Liver (tissue), 9 donors: Measurements from ENCODE around the gene IRX6. TPM values are rescaled to one million over a fixed set of nuclear protein-coding genes. Genes with fewer than 3 reads are reported as not detected.

Experiments used
- DNase-seq: peaks from one replicate; pipeline ENCODE4 v3.0.0-alpha.2; 2017; ENCODE audit warnings: low spot score
- H3K27ac ChIP-seq, 2 donors: one replicate each; pipeline ENCODE4 v1.7.0; 2013; ENCODE audit warnings: inconsistent platforms in 2 of 2, low read length in 2 of 2, control low read depth in 1 of 2, low read depth in 1 of 2, mild to moderate bottlenecking in 1 of 2
- H3K27me3 ChIP-seq, 4 donors: one replicate each; pipeline versions ENCODE4 v1.6.1 to v1.7.0; 2013; ENCODE audit warnings: low read length in 3 of 4, inconsistent platforms in 1 of 4, mild to moderate bottlenecking in 1 of 4, moderate library complexity in 1 of 4; ENCODE audit not compliant: control insufficient read depth in 4 of 4, insufficient read depth in 4 of 4
- H3K36me3 ChIP-seq, 4 donors: one replicate each; pipeline versions ENCODE4 v1.6.1 to v1.7.0; 2013; ENCODE audit warnings: low read length in 3 of 4, mild to moderate bottlenecking in 3 of 4, low read depth in 1 of 4, moderate library complexity in 1 of 4; ENCODE audit not compliant: control insufficient read depth in 4 of 4, insufficient read depth in 3 of 4
- H3K4me1 ChIP-seq, 4 donors: one replicate each; pipeline versions ENCODE4 v1.6.1 to v1.7.0; 2013; ENCODE audit warnings: low read length in 3 of 4, mild to moderate bottlenecking in 3 of 4, moderate library complexity in 1 of 4; ENCODE audit not compliant: control insufficient read depth in 4 of 4, insufficient read depth in 4 of 4
- H3K4me3 ChIP-seq, 3 donors: one replicate each; pipeline versions ENCODE4 v1.6.1 to v1.7.0; 2013; ENCODE audit warnings: low read length in 3 of 3, control low read depth in 1 of 3, low read depth in 1 of 3, mild to moderate bottlenecking in 1 of 3
- H3K9ac ChIP-seq, 2 donors: one replicate each; pipeline ENCODE4 v1.7.0; 2013; ENCODE audit warnings: low read length in 2 of 2, mild to moderate bottlenecking in 2 of 2, moderate library complexity in 2 of 2, control low read depth in 1 of 2, low read depth in 1 of 2
- H3K9me3 ChIP-seq, 4 donors: one replicate each; pipeline versions ENCODE4 v1.6.1 to v1.7.0; 2013; ENCODE audit warnings: low read length in 3 of 4; ENCODE audit not compliant: control insufficient read depth in 4 of 4
- EGR1 ChIP-seq, 2 donors: IDR thresholded peaks; 2 replicates each; pipeline ENCODE4 v1.6.1; 2016 to 2018; ENCODE audit warnings: antibody characterized with exemption in 2 of 2, low read depth in 2 of 2
- FOXA1 ChIP-seq: IDR thresholded peaks from 2 replicates; pipeline ENCODE4 v1.6.1; 2016; ENCODE audit warnings: antibody characterized with exemption
- GABPA ChIP-seq, 2 donors: IDR thresholded peaks in 1 of 2; conservative IDR thresholded peaks in 1 of 2; 2 replicates each; pipeline ENCODE4 v1.6.1; 2016; ENCODE audit warnings: antibody characterized with exemption in 2 of 2, mild to moderate bottlenecking in 1 of 2, moderate library complexity in 1 of 2
- HNF4A ChIP-seq, 2 donors: conservative IDR thresholded peaks; 2 replicates each; pipeline ENCODE4 v1.6.1; 2016; ENCODE audit warnings: antibody characterized with exemption in 2 of 2, mild to moderate bottlenecking in 2 of 2
- HNF4G ChIP-seq: IDR thresholded peaks from 2 replicates; pipeline ENCODE4 v1.6.1; 2016; ENCODE audit warnings: antibody characterized with exemption
- JUND ChIP-seq, 2 donors: IDR thresholded peaks; 2 replicates each; pipeline ENCODE4 v1.6.1; 2016; ENCODE audit warnings: antibody characterized with exemption in 2 of 2
- NR2F2 ChIP-seq: IDR thresholded peaks from 2 replicates; pipeline ENCODE4 v1.6.1; 2016; ENCODE audit warnings: antibody characterized with exemption
- RAD21 ChIP-seq, 2 donors: IDR thresholded peaks; 2 replicates each; pipeline ENCODE4 v1.6.1; 2016; ENCODE audit warnings: antibody characterized with exemption in 2 of 2, mild to moderate bottlenecking in 2 of 2
- RXRA ChIP-seq, 2 donors: IDR thresholded peaks; 2 replicates each; pipeline ENCODE4 v1.6.1; 2017 to 2018; ENCODE audit warnings: antibody characterized with exemption in 2 of 2, mild to moderate bottlenecking in 1 of 2
- SP1 ChIP-seq: IDR thresholded peaks from 2 replicates; pipeline ENCODE4 v1.6.1; 2018; ENCODE audit warnings: antibody characterized with exemption, mild to moderate bottlenecking
- TAF1 ChIP-seq: conservative IDR thresholded peaks from 2 replicates; pipeline ENCODE4 v1.6.1; 2016; ENCODE audit warnings: antibody characterized with exemption, mild to moderate bottlenecking
- YY1 ChIP-seq: IDR thresholded peaks from 2 replicates; pipeline ENCODE4 v1.6.1; 2016; ENCODE audit warnings: antibody characterized with exemption, mild to moderate bottlenecking
- WGBS: extraction: QIAGEN DNeasy Blood & Tissue Kit; methylation state at CpG from one replicate; pipeline ENCODE4 v1.1.7; 2013; 5-methylcytosine and 5-hydroxymethylcytosine counted together
- polyA plus RNA-seq, 2 donors: library from polyadenylated mRNA; stranded (reverse) in 1 of 2; unstranded in 1 of 2; fragments of 200-250 nt in 1 of 2; fragments of >200 nt in 1 of 2; fragmentation: Nextera tagmentation in 1 of 2; extraction: Ambion mirVana in 1 of 2; gene quantifications; one replicate each; pipeline versions ENCODE4 v1.2.1 to v1.2.3, GENCODE V29; 2013 to 2015
- total RNA-seq, 2 donors: library from RNA; depleted of rRNA; stranded (reverse); fragments of >200 nt; gene quantifications; one replicate each; pipeline ENCODE4 v1.2.3, GENCODE V29; 2014
- TF ChIP-seq, protein P1 (sequence below): IDR thresholded peaks from 2 replicates; pipeline ENCODE4 v1.6.1; 2016; ENCODE audit warnings: antibody characterized with exemption
- TF ChIP-seq, protein P2 (sequence below): fragments of 150-350 bp; IDR thresholded peaks from 2 replicates; pipeline ENCODE4 v1.5.1; 2017; ENCODE audit warnings: improper control_type of control experiment, low read depth, low read length; ENCODE audit not compliant: missing input control
- TF ChIP-seq, protein P3 (sequence below): IDR thresholded peaks from 2 replicates; pipeline ENCODE4 v1.6.1; 2016; ENCODE audit warnings: antibody characterized with exemption, mild to moderate bottlenecking
- TF ChIP-seq, protein P4 (sequence below): IDR thresholded peaks from 2 replicates; pipeline ENCODE4 v1.6.1; 2016; ENCODE audit warnings: antibody characterized with exemption
- donor health status: healthy.
- donor health status: healthy.
- donor health status: healthy.
- donor health status: healthy.
- donor health status: healthy.

The IRX6 gene
- total and polyA plus RNA-seq, 4 donors: not detected

DNA sequence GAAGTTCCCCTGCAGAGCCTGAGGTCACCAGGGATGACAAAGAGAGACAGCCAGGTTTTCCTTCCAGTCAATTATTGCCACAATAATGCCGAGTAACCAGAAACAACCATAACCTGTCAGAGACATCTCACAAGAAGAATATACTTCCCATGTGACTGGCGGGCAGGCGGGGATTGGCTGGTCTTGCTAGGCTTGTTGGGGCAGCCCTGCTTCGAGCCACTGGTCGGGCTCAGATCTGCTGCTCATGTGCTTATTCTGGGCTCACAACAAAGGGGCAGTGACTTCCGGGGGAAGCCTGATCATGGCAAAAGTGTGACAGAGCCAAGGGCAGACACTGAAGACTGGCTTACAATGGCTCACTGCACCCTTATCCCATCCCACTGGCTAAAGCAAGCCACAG lies 48.1 kb upstream of the IRX6 start:
- Histone ChIP-seq H3K36me3 (no peaks in the 10 kb centered on the region), H3K27me3 (peaks cover 0 to 2% (median 0%) of the 10 kb centered on the region in 4 donors), H3K27ac (no peak overlapping the region), H3K4me1 (no peaks in the 10 kb centered on the region), H3K9ac (no peak overlapping the region), H3K9me3 (no peaks in the 10 kb centered on the region), H3K4me3 (no peak overlapping the region)
- TF ChIP-seq, protein P1, sequence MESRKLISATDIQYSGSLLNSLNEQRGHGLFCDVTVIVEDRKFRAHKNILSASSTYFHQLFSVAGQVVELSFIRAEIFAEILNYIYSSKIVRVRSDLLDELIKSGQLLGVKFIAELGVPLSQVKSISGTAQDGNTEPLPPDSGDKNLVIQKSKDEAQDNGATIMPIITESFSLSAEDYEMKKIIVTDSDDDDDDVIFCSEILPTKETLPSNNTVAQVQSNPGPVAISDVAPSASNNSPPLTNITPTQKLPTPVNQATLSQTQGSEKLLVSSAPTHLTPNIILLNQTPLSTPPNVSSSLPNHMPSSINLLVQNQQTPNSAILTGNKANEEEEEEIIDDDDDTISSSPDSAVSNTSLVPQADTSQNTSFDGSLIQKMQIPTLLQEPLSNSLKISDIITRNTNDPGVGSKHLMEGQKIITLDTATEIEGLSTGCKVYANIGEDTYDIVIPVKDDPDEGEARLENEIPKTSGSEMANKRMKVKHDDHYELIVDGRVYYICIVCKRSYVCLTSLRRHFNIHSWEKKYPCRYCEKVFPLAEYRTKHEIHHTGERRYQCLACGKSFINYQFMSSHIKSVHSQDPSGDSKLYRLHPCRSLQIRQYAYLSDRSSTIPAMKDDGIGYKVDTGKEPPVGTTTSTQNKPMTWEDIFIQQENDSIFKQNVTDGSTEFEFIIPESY: no peak
- TF ChIP-seq SP1: no peak
- no peak for TF ChIP-seq TAF1
- TF ChIP-seq, protein P2, sequence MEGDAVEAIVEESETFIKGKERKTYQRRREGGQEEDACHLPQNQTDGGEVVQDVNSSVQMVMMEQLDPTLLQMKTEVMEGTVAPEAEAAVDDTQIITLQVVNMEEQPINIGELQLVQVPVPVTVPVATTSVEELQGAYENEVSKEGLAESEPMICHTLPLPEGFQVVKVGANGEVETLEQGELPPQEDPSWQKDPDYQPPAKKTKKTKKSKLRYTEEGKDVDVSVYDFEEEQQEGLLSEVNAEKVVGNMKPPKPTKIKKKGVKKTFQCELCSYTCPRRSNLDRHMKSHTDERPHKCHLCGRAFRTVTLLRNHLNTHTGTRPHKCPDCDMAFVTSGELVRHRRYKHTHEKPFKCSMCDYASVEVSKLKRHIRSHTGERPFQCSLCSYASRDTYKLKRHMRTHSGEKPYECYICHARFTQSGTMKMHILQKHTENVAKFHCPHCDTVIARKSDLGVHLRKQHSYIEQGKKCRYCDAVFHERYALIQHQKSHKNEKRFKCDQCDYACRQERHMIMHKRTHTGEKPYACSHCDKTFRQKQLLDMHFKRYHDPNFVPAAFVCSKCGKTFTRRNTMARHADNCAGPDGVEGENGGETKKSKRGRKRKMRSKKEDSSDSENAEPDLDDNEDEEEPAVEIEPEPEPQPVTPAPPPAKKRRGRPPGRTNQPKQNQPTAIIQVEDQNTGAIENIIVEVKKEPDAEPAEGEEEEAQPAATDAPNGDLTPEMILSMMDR: no peak
- no peak for TF ChIP-seq HNF4G
- TF ChIP-seq, protein P3, sequence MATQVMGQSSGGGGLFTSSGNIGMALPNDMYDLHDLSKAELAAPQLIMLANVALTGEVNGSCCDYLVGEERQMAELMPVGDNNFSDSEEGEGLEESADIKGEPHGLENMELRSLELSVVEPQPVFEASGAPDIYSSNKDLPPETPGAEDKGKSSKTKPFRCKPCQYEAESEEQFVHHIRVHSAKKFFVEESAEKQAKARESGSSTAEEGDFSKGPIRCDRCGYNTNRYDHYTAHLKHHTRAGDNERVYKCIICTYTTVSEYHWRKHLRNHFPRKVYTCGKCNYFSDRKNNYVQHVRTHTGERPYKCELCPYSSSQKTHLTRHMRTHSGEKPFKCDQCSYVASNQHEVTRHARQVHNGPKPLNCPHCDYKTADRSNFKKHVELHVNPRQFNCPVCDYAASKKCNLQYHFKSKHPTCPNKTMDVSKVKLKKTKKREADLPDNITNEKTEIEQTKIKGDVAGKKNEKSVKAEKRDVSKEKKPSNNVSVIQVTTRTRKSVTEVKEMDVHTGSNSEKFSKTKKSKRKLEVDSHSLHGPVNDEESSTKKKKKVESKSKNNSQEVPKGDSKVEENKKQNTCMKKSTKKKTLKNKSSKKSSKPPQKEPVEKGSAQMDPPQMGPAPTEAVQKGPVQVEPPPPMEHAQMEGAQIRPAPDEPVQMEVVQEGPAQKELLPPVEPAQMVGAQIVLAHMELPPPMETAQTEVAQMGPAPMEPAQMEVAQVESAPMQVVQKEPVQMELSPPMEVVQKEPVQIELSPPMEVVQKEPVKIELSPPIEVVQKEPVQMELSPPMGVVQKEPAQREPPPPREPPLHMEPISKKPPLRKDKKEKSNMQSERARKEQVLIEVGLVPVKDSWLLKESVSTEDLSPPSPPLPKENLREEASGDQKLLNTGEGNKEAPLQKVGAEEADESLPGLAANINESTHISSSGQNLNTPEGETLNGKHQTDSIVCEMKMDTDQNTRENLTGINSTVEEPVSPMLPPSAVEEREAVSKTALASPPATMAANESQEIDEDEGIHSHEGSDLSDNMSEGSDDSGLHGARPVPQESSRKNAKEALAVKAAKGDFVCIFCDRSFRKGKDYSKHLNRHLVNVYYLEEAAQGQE: no peak
- TF ChIP-seq FOXA1: no peak
- no peak for TF ChIP-seq NR2F2
- TF ChIP-seq HNF4A (conservative IDR thresholded peaks at IDR 0.05): no peak
- TF ChIP-seq RAD21 (IDR thresholded peaks at IDR 0.05): no peak
- no peak for TF ChIP-seq RXRA (IDR thresholded peaks at IDR 0.05)
- TF ChIP-seq EGR1 (IDR thresholded peaks at IDR 0.05; ENCODE audit: low read depth in 2 of 2): no peak
- no peak for TF ChIP-seq YY1
- no peak for TF ChIP-seq GABPA (IDR thresholded peaks at IDR 0.05 in 1 of 2, conservative IDR thresholded peaks at IDR 0.05 in 1 of 2)
- no peak for DNase-seq
- WGBS: 87% methylated on average over 6 of the region's 6 CpGs

DNA sequence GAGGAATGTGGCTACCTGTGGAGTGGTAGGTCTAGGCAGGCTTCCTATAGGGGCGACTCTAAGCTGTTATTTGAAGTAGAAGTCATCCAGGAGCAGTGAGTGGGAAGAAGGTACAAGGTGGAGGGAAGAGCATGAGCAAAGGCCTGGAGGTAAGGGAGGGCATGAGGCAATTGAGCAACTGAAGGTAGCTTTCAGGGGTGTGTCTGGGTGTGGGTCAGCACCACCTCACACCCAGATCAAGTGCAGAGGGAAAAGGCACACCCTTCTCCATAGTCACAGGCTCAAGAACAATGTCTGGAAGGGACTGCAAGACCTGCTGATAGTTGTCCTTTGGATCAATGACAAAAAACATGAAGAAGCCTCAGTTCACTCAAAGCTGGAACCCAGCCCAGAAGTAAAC lies 46.5 kb upstream of the IRX6 start:
- 77% methylated on average over 1 of the region's 1 CpG for WGBS
- Histone ChIP-seq H3K4me1 (no peaks in the 10 kb centered on the region), H3K9me3 (no peaks in the 10 kb centered on the region), H3K27ac (no peak overlapping the region), H3K4me3 (no peak overlapping the region), H3K9ac (no peak overlapping the region), H3K36me3 (no peaks in the 10 kb centered on the region), H3K27me3 (peaks cover 0 to 2% (median under 1%) of the 10 kb centered on the region in 4 donors)
- TF ChIP-seq, protein P4, sequence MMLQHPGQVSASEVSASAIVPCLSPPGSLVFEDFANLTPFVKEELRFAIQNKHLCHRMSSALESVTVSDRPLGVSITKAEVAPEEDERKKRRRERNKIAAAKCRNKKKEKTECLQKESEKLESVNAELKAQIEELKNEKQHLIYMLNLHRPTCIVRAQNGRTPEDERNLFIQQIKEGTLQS: no peak
- TF ChIP-seq, protein P3: no peak
- TF ChIP-seq TAF1 (no peak), EGR1 (IDR thresholded peaks at IDR 0.05; ENCODE audit: low read depth in 2 of 2) (no peak), JUND (IDR thresholded peaks at IDR 0.05) (no peak), FOXA1 (no peak)
- DNase-seq: no peak
